ENCODE measurements around the gene ANP32B.
"Not testable (repeated sequence)": the region's sequence is repeated elsewhere in the genome, so short reads cannot be mapped to it uniquely, and the experiment has no call there.

ANP32B gene

DNA sequence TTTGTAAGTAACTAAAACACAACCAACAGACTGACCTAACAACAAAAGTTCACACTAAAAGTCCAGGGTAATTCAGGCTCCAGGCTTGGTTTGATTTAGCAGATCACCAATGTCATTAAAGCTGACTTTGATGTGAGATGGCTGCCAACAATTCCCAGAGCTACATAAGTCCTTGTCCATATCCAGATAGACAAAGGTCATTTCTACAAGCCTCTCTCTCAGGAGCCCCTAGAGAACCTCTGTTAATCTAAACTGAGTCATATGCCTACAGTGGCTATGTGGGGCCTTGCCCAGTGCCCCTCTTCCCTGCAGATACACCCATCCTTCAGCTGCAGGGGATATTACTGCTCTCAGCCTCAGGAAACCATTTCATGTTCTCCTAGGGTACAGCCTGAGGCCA, 18.2 kb upstream of the ANP32B start:
- no peak for DNase-seq

DNA sequence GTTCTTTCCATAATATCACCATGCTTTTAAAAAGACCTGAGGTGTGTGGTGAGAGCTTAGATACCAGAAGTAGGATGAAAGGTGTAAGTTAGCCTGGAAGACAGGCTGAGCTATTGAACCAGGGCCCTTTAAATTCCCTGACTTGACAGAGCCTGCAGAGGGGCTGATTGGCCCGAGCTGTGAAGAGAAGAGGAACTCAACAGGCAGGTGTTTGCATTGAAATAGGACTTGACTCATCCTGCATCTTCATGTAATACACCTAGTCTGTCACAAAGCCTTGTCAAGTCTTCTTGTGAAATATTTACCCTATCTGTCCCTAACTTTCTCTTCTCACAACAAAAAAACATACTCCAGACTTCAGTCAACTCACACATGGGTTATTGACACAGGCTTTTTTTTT, 16.6 kb upstream of the ANP32B start:
- no peak for DNase-seq

GRCh38 chr9:97969014-97969413, 14.1 kb upstream of the ANP32B start:
- DNase-seq, result no peak

DNA sequence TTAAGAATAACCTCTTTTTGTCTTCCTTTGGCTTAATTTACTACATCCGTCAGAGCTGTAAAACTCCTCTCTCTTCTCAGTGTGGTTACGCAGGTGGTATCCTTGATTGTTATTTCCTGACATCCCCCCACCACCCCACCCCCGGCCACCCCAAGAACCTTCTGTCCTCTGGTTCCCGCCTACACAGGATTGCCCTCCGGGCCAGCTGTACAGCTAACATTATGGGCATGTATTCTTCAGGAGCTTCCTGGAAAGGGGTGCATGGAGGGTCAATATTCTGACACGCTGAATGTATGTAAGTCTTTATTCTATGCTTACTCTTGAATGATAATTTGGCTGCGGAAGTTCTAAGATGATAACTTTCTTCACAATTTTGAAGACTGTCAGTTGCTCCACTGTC, 13.0 kb upstream of the ANP32B start:
- DNase-seq, result no peak

DNA sequence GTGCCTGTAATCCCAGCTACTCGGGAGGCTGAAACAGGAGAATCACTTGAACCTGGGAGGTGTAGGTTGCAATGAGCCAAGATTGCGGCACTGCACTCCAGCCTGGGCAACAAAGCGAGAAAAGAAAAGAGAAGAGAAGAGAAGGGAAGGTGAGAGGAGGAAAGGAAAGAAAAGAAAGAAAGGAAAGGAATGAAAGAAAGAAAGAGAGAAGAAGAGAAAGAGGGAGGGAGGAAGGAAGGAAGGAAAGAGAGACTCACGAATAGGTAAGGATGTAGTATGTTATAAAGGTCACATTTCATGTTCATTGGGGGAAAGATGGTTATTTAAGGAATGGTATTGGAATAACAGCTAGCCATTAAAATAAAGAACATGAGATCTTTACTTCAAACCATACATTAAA, 10.4 kb upstream of the ANP32B start:
- no peak for DNase-seq

- DNase-seq, result no peak
Measured at GRCh38 chr9:97975376-97975775, 7.8 kb upstream of the ANP32B start.

DNA sequence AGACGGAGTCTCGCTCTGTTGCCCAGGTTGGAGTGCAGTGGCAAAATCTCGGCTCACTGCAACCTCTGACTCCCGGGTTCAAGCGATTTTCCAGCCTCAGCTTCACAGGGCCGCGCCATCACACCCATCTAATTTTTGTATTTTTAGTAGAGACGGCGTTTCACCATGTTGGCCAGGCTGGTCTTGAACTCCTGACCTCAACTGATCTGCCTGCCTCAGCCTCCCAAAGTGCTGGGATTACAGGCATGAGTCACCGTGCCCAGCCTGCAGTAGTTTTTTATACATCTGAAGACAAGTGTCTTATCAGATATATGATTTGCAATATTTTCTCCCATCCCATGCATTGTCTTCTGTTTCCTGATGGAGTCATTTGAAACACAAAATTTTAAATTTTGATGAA, 6.5 kb upstream of the ANP32B start:
- not testable (repeated sequence) for DNase-seq

- no peak for DNase-seq
Measured at GRCh38 chr9:97978371-97979130, 4.6 kb upstream of the ANP32B start.

GRCh38 chr9:97979788-97980478, 3.2 kb upstream of the ANP32B start:
- no peak for DNase-seq

GRCh38 chr9:97980479-97980803, 2.7 kb upstream of the ANP32B start:
- DNase-seq, result no peak

GRCh38 chr9:97980918-97981845, 2.0 kb upstream of the ANP32B start:
- no peak for DNase-seq

- DNase-seq, result no peak
Measured at GRCh38 chr9:97981846-97982682, 1.1 kb upstream of the ANP32B start.

GRCh38 chr9:97983589-97984187, 547 bp downstream of the ANP32B start:
- DNase-seq, result peak; percentile 64

DNA sequence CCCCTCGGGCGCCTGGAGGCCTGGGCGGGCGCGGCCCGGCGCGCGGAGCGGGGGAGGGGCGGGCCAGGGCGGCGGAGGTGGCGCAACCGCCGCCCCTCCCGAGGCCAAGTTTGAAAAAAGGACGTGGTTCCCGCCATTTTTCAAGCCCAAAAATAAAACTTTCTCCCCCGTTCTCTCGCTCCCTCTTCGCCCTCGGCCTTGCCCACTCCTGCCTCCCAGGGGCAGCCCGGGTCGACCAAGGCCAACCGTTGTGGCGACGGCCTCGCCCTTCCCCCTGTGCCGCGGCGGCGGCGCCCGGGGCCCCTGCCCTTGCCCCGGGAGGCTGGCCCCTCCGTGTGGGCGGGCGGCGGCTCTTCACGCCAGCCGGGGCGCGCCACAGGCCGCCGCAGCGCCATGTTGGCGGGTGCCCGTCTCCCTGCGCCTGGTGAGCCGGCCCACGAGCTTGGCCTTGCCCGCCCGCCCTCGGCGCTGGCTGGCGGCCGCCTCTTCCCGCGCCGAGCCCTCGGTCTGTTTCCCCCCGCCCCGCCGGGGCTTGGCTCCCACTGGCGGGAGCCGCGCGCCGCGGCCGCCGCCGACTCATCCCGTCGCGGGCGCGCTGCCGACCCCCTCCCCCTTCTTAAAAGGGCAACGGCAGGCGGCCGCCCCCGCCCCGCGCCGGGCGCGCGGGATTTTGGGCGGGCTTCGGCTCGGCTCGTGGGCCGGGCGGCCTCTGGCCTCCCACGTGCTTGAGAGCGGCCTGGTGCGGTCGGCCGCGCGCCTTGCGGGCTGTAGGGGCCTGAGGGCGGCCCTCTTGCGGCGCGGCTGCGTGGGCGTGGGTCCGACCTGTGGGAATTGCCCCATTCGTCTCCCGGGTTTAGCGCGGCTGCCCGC, 1.3 kb downstream of the ANP32B start:
- peak; percentile 81 for DNase-seq

DNA sequence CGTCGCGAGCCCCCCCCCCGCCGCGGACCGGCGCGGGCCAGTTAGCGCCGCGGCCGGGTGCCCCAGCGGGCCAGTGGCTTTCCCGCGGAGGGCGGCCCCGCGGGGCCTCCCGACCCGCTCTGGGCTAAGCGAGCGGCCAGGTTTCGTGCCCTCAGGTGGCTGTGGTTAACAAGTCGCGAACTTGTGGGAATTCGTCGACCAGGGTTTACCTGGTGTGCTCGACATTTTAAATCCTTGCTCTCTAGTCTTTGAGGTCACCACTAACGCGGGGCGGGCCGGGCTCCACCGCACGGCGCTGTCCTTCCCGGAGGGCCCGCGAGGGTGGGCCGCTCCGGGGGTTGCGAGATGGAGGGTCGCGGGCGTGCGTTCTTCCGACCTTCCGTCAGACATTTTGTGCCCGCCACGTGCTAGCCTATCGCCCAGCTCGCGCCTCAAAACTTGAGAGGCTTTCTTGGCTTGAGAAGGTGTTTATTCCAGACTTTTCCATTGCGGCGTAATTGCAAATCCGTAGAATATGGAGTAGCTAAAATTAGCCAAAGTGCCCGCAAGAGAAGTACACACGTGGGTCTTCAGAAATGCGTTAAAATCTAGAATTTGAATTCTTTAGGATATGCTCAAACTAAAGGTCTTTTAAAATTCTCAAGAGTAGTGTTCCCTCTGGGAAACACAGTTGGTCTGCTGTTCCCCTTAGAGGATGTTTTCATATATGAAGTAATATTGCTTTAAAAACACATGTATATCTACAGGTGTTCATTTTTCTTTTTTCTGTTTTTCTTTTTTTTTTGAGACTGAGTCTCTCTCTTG, 2.1 kb downstream of the ANP32B start:
- DNase-seq, result peak; percentile 64

DNA sequence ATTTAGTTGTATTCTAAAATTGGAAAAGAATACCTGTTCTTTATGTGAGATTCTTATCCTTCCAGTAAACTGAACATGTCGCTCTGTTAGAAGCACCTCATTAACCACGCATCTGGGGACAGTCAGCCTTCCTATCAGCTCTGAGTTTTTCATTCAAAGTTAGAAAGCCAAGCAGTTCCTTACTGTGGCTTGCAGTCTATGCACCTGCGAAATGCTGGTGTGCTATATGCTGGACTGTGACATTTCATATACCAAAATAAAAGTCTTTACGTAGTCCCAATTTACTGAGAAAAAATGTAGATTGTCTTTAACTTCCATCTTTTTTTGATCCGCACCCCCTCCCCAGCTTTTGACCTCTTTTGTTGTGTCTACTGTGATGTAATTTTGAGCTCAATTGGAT, 4.3 kb downstream of the ANP32B start:
- no peak for DNase-seq

GRCh38 chr9:97990259-97990658, 7.1 kb downstream of the ANP32B start:
- no peak for DNase-seq

DNA sequence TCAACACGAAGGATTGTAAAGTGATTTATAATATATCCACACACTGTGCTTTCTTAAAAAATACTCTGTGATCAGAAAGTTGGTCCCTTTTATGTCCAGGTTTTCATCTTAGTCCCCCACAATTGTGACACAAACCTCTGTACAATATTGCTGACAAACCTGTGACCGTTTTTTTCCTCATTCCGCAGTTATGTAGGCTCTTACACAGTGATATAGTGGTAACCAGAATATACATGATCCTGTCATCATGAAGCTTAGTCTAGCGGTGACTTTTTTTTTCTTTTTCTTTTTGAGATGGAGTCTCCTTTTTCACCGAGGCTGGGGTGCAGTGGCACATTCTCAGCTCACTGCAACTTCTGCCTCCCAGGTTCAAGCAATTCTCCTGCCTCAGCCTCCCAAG, 8.7 kb downstream of the ANP32B start:
- no peak for DNase-seq

- no peak for DNase-seq
Measured at GRCh38 chr9:97992219-97992618, 9.1 kb downstream of the ANP32B start.

DNA sequence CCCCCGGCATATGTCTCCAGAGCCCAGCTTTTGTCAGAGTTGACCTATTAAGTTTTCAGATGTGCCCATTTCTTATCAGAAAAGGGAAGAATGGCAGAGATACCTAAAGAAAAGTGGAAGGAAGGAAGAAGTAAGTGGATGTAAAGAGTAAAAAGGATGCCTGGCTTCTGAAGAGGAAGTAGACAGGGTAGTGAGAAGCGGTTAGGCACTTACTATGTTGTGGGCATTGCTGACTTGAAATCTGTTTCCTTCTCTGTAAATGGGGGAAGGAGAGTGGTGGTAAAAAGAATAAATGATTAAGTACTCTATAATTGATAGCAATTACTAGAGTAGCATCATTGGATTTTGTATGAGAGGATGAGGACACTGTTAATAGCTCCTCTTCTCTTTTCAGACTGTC, 9.9 kb downstream of the ANP32B start:
- peak; percentile 36 for DNase-seq
